ENCODE measurements around the gene TBCB.

DNA sequence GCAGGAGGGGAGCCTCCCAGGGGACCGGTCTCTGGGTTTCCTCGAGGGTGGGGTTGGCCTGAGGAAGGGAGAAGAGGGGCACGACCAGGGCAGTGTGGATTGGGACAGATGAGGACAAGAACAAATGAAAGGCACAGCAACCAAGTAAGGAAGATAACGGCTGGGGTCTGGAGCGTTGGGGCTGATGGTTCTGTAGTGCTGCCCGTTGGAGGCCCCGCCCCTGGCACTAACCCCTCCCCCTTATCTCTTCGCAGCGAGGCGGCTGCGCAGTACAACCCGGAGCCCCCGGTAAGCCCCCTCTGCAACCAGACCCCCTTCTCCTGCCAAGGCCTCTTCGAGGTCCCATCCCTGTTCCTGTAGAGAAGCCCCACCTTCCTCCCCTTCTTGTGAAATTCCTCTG, 26.8 kb downstream of the TBCB start:
- TF ChIP-seq GATA2 (IDR thresholded peaks at IDR 0.05; ENCODE audit: low read depth, low read length): no peak
- TF ChIP-seq GATA3 (IDR thresholded peaks at IDR 0.05; ENCODE audit: low read depth, low read length): no peak

Data from SH-SY5Y (cell line).